K562 (cell line): ENCODE results near the gene PTP4A2. TPM values are rescaled to one million over a fixed set of nuclear protein-coding genes. Genes with fewer than 3 reads are reported as not detected.

ENCODE experiments used
- HIVEP1 ChIP-seq: fragments of 250-450 bp; sonication (Bioruptor Pico); IDR thresholded peaks from 2 replicates; pipeline ENCODE4 v1.4.0; 2020; ENCODE audit warnings: mild to moderate bottlenecking
- MAFF ChIP-seq: IDR thresholded peaks from 2 replicates; pipeline ENCODE4 v1.6.1; 2012; ENCODE audit warnings: low read length, improper control_type of control experiment
- MEIS2 ChIP-seq: fragments of 450-650 bp; IDR thresholded peaks from 2 replicates; pipeline ENCODE4 v1.6.1; 2014; ENCODE audit warnings: mild to moderate bottlenecking; ENCODE audit not compliant: partially characterized antibody
- NCOA4 ChIP-seq: fragments of 450-650 bp; IDR thresholded peaks from 2 replicates; pipeline ENCODE4 v1.6.1; 2018; ENCODE audit warnings: mild to moderate bottlenecking; ENCODE audit not compliant: partially characterized antibody
- RBM15 ChIP-seq: fragments of 200-400 bp; formaldehyde crosslinking; IDR thresholded peaks from 2 replicates; pipeline ENCODE4 v1.6.1; 2018; ENCODE audit warnings: mild to moderate bottlenecking, low read length, moderate library complexity; ENCODE audit not compliant: insufficient read depth
- SOX6 ChIP-seq: fragments of 450-650 bp; IDR thresholded peaks from 2 replicates; pipeline ENCODE4 v1.6.1; 2014; ENCODE audit warnings: mild to moderate bottlenecking
- TEAD2 ChIP-seq: fragments of 450-650 bp; IDR thresholded peaks from 2 replicates; pipeline ENCODE4 v1.6.1; 2016; ENCODE audit warnings: missing genetic modification characterization, control low read depth, missing compliant biosample characterization
- ZNF12 ChIP-seq: sonication (generic); formaldehyde crosslinking; IDR thresholded peaks from 2 replicates; pipeline ENCODE4 v1.4.0; 2020; ENCODE audit warnings: mild to moderate bottlenecking, missing genetic modification reagents
- ZNF23 ChIP-seq: fragments of 250-450 bp; sonication (Bioruptor Pico); IDR thresholded peaks from 2 replicates; pipeline ENCODE4 v1.4.0; 2020; ENCODE audit warnings: mild to moderate bottlenecking
- ZNF780A ChIP-seq: fragments of 250-450 bp; sonication (Bioruptor Pico); IDR thresholded peaks from 2 replicates; pipeline ENCODE4 v1.5.0; 2021; ENCODE audit warnings: mild to moderate bottlenecking
- polyA plus RNA-seq, 8 experiments: library from polyadenylated mRNA; depleted of rRNA in 4 of 8; stranded (reverse) in 5 of 8; unstranded in 3 of 8; fragments of >200 nt; fragmentation: Nextera tagmentation in 2 of 8; fragmentation: Illumina TruSeq in 1 of 8; extraction: Ambion mirVana in 2 of 8; extraction: Trizol in 1 of 8; gene quantifications; 2 replicates each; pipeline versions ENCODE4 v1.2.1 to v1.2.3, GENCODE V29; 2011 to 2014; ENCODE audit warnings: inconsistent platforms in 1 of 8, missing spikeins in 1 of 8
- total RNA-seq, 7 experiments: library from RNA; depleted of rRNA in 6 of 7; stranded (reverse); fragments of >200 nt in 6 of 7; fragmentation: Illumina TruSeq in 2 of 7; extraction: Trizol in 2 of 7; gene quantifications; 2 replicates each; pipeline versions ENCODE4 v1.2.1 to v1.2.3, GENCODE V29; 2011 to 2021; ENCODE audit warnings: low replicate concordance in 1 of 7
- TF ChIP-seq, protein P1 (sequence below): fragments of 450-650 bp; IDR thresholded peaks from 2 replicates; pipeline ENCODE4 v1.6.1; 2018; ENCODE audit not compliant: partially characterized antibody
- TF ChIP-seq, protein P2 (sequence below), 2 experiments: fragments of 450-650 bp; conservative IDR thresholded peaks; 2 replicates each; pipeline ENCODE4 v1.6.1; 2017; ENCODE audit warnings: mild to moderate bottlenecking in 2 of 2, moderate library complexity in 2 of 2
- TF ChIP-seq, protein P3 (sequence below): sonication (generic); IDR thresholded peaks from 2 replicates; pipeline ENCODE4 v1.6.1; 2016
- TF ChIP-seq, protein P4 (sequence below): sonication (generic); formaldehyde crosslinking; IDR thresholded peaks from 2 replicates; pipeline ENCODE4 v1.9.0; 2022; ENCODE audit warnings: mild to moderate bottlenecking, missing genetic modification reagents
- TF ChIP-seq, protein P5 (sequence below): sonication (generic); formaldehyde crosslinking; IDR thresholded peaks from 2 replicates; pipeline ENCODE4 v1.8.0; 2022; ENCODE audit warnings: missing genetic modification reagents, mild to moderate bottlenecking, borderline replicate concordance
- TF ChIP-seq, protein P6 (sequence below): fragments of 450-650 bp; formaldehyde crosslinking; IDR thresholded peaks from 2 replicates; pipeline ENCODE4 v1.4.0; 2020; ENCODE audit warnings: mild to moderate bottlenecking, moderate library complexity

PTP4A2 gene
- total and polyA plus RNA-seq, 9 of the 15 experiments (the other 6 are each of a cell fraction or from before 2014, with no cell fraction given), result 197 to 870 (median 480) TPM

DNA sequence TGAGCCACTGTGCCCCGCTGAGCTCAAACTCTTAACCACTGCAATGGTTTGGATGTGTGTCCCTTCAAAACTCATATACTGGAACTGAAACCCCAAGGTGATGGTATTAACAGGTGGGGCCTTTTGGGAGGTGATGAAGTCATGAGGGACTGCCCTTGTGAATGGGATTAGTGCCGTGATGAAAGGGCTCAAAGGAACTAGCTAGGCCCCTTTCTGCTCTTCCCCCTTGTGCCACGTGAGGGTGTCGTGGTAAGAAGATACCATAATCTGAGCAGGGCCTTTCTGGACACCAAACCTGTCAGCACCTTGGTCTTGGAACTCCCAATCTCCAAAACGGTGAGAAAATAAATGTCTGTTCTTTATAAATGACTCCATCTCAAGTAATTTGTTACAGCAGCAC lies 76.8 kb downstream of the PTP4A2 start (continued):
- TF ChIP-seq, protein P1, sequence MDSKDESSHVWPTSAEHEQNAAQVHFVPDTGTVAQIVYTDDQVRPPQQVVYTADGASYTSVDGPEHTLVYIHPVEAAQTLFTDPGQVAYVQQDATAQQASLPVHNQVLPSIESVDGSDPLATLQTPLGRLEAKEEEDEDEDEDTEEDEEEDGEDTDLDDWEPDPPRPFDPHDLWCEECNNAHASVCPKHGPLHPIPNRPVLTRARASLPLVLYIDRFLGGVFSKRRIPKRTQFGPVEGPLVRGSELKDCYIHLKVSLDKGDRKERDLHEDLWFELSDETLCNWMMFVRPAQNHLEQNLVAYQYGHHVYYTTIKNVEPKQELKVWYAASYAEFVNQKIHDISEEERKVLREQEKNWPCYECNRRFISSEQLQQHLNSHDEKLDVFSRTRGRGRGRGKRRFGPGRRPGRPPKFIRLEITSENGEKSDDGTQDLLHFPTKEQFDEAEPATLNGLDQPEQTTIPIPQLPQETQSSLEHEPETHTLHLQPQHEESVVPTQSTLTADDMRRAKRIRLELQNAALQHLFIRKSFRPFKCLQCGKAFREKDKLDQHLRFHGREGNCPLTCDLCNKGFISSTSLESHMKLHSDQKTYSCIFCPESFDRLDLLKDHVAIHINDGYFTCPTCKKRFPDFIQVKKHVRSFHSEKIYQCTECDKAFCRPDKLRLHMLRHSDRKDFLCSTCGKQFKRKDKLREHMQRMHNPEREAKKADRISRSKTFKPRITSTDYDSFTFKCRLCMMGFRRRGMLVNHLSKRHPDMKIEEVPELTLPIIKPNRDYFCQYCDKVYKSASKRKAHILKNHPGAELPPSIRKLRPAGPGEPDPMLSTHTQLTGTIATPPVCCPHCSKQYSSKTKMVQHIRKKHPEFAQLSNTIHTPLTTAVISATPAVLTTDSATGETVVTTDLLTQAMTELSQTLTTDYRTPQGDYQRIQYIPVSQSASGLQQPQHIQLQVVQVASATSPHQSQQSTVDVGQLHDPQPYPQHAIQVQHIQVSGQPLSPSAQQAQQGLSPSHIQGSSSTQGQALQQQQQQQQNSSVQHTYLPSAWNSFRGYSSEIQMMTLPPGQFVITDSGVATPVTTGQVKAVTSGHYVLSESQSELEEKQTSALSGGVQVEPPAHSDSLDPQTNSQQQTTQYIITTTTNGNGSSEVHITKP, result peak; percentile 92
- TF ChIP-seq HIVEP1 (CRISPR knock-in tag) (no peak), ZNF780A (CRISPR knock-in tag) (no peak), RBM15 (no peak), TEAD2 (no peak), SOX6 (no peak), NCOA4 (no peak), ZNF23 (CRISPR knock-in tag) (no peak), MEIS2 (peak; percentile 88), ZNF12 (no peak), MAFF (no peak)
- TF ChIP-seq, protein P2, sequence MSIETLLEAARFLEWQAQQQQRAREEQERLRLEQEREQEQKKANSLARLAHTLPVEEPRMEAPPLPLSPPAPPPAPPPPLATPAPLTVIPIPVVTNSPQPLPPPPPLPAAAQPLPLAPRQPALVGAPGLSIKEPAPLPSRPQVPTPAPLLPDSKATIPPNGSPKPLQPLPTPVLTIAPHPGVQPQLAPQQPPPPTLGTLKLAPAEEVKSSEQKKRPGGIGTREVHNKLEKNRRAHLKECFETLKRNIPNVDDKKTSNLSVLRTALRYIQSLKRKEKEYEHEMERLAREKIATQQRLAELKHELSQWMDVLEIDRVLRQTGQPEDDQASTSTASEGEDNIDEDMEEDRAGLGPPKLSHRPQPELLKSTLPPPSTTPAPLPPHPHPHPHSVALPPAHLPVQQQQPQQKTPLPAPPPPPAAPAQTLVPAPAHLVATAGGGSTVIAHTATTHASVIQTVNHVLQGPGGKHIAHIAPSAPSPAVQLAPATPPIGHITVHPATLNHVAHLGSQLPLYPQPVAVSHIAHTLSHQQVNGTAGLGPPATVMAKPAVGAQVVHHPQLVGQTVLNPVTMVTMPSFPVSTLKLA (conservative IDR thresholded peaks at IDR 0.05), result peak in 1 of 2 experiments; percentile 12; a peak in 1 of 4 replicates
- TF ChIP-seq, protein P3, sequence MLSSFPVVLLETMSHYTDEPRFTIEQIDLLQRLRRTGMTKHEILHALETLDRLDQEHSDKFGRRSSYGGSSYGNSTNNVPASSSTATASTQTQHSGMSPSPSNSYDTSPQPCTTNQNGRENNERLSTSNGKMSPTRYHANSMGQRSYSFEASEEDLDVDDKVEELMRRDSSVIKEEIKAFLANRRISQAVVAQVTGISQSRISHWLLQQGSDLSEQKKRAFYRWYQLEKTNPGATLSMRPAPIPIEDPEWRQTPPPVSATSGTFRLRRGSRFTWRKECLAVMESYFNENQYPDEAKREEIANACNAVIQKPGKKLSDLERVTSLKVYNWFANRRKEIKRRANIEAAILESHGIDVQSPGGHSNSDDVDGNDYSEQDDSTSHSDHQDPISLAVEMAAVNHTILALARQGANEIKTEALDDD, result no peak
- TF ChIP-seq, protein P4, sequence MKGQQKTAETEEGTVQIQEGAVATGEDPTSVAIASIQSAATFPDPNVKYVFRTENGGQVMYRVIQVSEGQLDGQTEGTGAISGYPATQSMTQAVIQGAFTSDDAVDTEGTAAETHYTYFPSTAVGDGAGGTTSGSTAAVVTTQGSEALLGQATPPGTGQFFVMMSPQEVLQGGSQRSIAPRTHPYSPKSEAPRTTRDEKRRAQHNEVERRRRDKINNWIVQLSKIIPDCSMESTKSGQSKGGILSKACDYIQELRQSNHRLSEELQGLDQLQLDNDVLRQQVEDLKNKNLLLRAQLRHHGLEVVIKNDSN, result peak; percentile 76
- TF ChIP-seq, protein P5, sequence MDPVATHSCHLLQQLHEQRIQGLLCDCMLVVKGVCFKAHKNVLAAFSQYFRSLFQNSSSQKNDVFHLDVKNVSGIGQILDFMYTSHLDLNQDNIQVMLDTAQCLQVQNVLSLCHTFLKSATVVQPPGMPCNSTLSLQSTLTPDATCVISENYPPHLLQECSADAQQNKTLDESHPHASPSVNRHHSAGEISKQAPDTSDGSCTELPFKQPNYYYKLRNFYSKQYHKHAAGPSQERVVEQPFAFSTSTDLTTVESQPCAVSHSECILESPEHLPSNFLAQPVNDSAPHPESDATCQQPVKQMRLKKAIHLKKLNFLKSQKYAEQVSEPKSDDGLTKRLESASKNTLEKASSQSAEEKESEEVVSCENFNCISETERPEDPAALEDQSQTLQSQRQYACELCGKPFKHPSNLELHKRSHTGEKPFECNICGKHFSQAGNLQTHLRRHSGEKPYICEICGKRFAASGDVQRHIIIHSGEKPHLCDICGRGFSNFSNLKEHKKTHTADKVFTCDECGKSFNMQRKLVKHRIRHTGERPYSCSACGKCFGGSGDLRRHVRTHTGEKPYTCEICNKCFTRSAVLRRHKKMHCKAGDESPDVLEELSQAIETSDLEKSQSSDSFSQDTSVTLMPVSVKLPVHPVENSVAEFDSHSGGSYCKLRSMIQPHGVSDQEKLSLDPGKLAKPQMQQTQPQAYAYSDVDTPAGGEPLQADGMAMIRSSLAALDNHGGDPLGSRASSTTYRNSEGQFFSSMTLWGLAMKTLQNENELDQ, result no peak
- TF ChIP-seq, protein P6, sequence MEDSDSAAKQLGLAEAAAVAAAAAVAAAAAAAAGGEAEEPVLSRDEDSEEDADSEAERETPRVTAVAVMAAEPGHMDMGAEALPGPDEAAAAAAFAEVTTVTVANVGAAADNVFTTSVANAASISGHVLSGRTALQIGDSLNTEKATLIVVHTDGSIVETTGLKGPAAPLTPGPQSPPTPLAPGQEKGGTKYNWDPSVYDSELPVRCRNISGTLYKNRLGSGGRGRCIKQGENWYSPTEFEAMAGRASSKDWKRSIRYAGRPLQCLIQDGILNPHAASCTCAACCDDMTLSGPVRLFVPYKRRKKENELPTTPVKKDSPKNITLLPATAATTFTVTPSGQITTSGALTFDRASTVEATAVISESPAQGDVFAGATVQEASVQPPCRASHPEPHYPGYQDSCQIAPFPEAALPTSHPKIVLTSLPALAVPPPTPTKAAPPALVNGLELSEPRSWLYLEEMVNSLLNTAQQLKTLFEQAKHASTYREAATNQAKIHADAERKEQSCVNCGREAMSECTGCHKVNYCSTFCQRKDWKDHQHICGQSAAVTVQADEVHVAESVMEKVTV (CRISPR knock-in tag), result peak; percentile 42; the same call in 1 of the 2 replicates
